T-helper 17 cell (primary cell): ENCODE measurements around the gene GIGYF2. TPM values are rescaled to one million over a fixed set of nuclear protein-coding genes. Genes with fewer than 3 reads are reported as not detected.

Experiments used
- ATAC-seq: fragments of 150-1000 bp; cut with Tn5 transposase; 2 replicates; pipeline ENCODE4 v1.10.0; 2021; ENCODE audit warnings: mild to moderate bottlenecking, moderate library complexity
- DNase-seq, 3 donors: peaks; one replicate each; pipeline versions ENCODE4 v3.0.0 to v3.0.0-alpha.2; 2020 to 2021
- H3K9me3 ChIP-seq: one replicate; pipeline ENCODE4 v1.7.0; 2013; ENCODE audit warnings: low read length, mild to moderate bottlenecking; ENCODE audit not compliant: control insufficient read depth, poor library complexity, severe bottlenecking
- H3K27ac Mint-ChIP-seq: one replicate; pipeline ENCODE4 v1.8.0; 2022; ENCODE audit warnings: mild to moderate bottlenecking, moderate library complexity, mixed read lengths
- H3K27me3 Mint-ChIP-seq: one replicate; pipeline ENCODE4 v1.8.0; 2022; ENCODE audit warnings: mixed read lengths
- H3K36me3 Mint-ChIP-seq: one replicate; pipeline ENCODE4 v1.8.0; 2022; ENCODE audit warnings: low read depth, mixed read lengths
- H3K4me1 Mint-ChIP-seq: one replicate; pipeline ENCODE4 v1.8.0; 2022; ENCODE audit warnings: mild to moderate bottlenecking, mixed read lengths
- H3K4me3 Mint-ChIP-seq: one replicate; pipeline ENCODE4 v1.8.0; 2022; ENCODE audit warnings: mild to moderate bottlenecking, moderate library complexity, mixed read lengths
- total RNA-seq, 4 donors: library from RNA in 2 of 4; stranded (reverse) in 2 of 4; gene quantifications; one replicate each; pipeline ENCODE4 v1.2.3 and lab custom pipeline; 2022 to 2026

GIGYF2 gene
- total RNA-seq, 2 donors from 2014 or later: 55.9 to 62.9 TPM

- no peak for DNase-seq
- Mint-ChIP-seq H3K27me3 (peaks cover 20% of the 10 kb centered on the region), H3K4me1 (peaks cover 8% of the 10 kb centered on the region)
Measured at GRCh38 chr2:232870766-232871371, 173.7 kb downstream of the GIGYF2 start.

GRCh38 chr2:232871418-232871834 lies 174.3 kb downstream of the GIGYF2 start:
- H3K36me3 Mint-ChIP-seq: no peaks in the 10 kb centered on the region
- peaks cover 20% of the 10 kb centered on the region for H3K27me3 Mint-ChIP-seq
- ATAC-seq (no peak), DNase-seq (no peak)
- no peaks in the 10 kb centered on the region for H3K9me3 ChIP-seq
- no peak overlapping the region for H3K27ac Mint-ChIP-seq
- no peak overlapping the region for H3K4me3 Mint-ChIP-seq
- H3K4me1 Mint-ChIP-seq: peaks cover 8% of the 10 kb centered on the region

More at GRCh38 chr2:232870766-232871371, 173.7 kb downstream of the GIGYF2 start:
- no peaks in the 10 kb centered on the region for H3K9me3 ChIP-seq
- no peaks in the 10 kb centered on the region for H3K36me3 Mint-ChIP-seq
- H3K4me3 Mint-ChIP-seq: no peak overlapping the region
- ATAC-seq: no peak
- no peak overlapping the region for H3K27ac Mint-ChIP-seq

GRCh38 chr2:232871835-232872736 lies 175.0 kb downstream of the GIGYF2 start:
- Mint-ChIP-seq H3K36me3 (no peaks in the 10 kb centered on the region), H3K27me3 (peaks cover 20% of the 10 kb centered on the region), H3K27ac (no peak overlapping the region), H3K4me3 (no peak overlapping the region), H3K4me1 (peaks cover 8% of the 10 kb centered on the region)
- no peak for DNase-seq
- no peak for ATAC-seq
- H3K9me3 ChIP-seq: no peaks in the 10 kb centered on the region

GRCh38 chr2:232872826-232873225 lies 175.7 kb downstream of the GIGYF2 start:
- no peaks in the 10 kb centered on the region for H3K36me3 Mint-ChIP-seq
- no peak for ATAC-seq

GRCh38 chr2:232873292-232873908 lies 176.3 kb downstream of the GIGYF2 start:
- no peaks in the 10 kb centered on the region for H3K9me3 ChIP-seq
- H3K4me3 Mint-ChIP-seq: no peak overlapping the region
- H3K27ac Mint-ChIP-seq: no peak overlapping the region
- DNase-seq (no peak), ATAC-seq (no peak)
- H3K4me1 Mint-ChIP-seq: peaks cover 10% of the 10 kb centered on the region
- H3K27me3 Mint-ChIP-seq: peaks cover 20% of the 10 kb centered on the region
- no peaks in the 10 kb centered on the region for H3K36me3 Mint-ChIP-seq

More at GRCh38 chr2:232872826-232873225, 175.7 kb downstream of the GIGYF2 start:
- no peaks in the 10 kb centered on the region for H3K9me3 ChIP-seq
- Mint-ChIP-seq H3K4me3 (no peak overlapping the region), H3K27ac (no peak overlapping the region), H3K27me3 (peaks cover 20% of the 10 kb centered on the region), H3K4me1 (peaks cover 10% of the 10 kb centered on the region)
- DNase-seq: no peak

GRCh38 chr2:232873909-232874641 lies 176.9 kb downstream of the GIGYF2 start:
- no peak for ATAC-seq
- peaks cover 20% of the 10 kb centered on the region for H3K27me3 Mint-ChIP-seq
- DNase-seq: no peak
- no peak overlapping the region for H3K4me3 Mint-ChIP-seq
- H3K9me3 ChIP-seq: no peaks in the 10 kb centered on the region
- H3K27ac Mint-ChIP-seq: no peak overlapping the region
- no peaks in the 10 kb centered on the region for H3K36me3 Mint-ChIP-seq
- peaks cover 10% of the 10 kb centered on the region for H3K4me1 Mint-ChIP-seq

- no peak for DNase-seq
- H3K27me3 Mint-ChIP-seq: peaks cover 20% of the 10 kb centered on the region
Measured at GRCh38 chr2:232874677-232875223, 177.6 kb downstream of the GIGYF2 start.

GRCh38 chr2:232875256-232876121 lies 178.4 kb downstream of the GIGYF2 start:
- no peak for DNase-seq
- Mint-ChIP-seq H3K27me3 (peaks cover 20% of the 10 kb centered on the region), H3K4me3 (peak overlapping the region; percentile 87), H3K4me1 (peaks cover 10% of the 10 kb centered on the region), H3K36me3 (no peaks in the 10 kb centered on the region), H3K27ac (no peak overlapping the region)
- H3K9me3 ChIP-seq: no peaks in the 10 kb centered on the region
- ATAC-seq: no peak

More at GRCh38 chr2:232874677-232875223, 177.6 kb downstream of the GIGYF2 start:
- Mint-ChIP-seq H3K4me1 (peaks cover 10% of the 10 kb centered on the region), H3K4me3 (peak overlapping the region; percentile 87), H3K36me3 (no peaks in the 10 kb centered on the region), H3K27ac (no peak overlapping the region)
- no peaks in the 10 kb centered on the region for H3K9me3 ChIP-seq
- ATAC-seq: no peak

GRCh38 chr2:232876161-232876977 lies 179.2 kb downstream of the GIGYF2 start:
- Mint-ChIP-seq H3K36me3 (no peaks in the 10 kb centered on the region), H3K4me1 (peaks cover 10% of the 10 kb centered on the region), H3K27me3 (peaks cover 20% of the 10 kb centered on the region), H3K27ac (no peak overlapping the region), H3K4me3 (peak overlapping the region; percentile 87)
- H3K9me3 ChIP-seq: no peaks in the 10 kb centered on the region
- DNase-seq: no peak
- ATAC-seq: peak; percentile 77

- H3K4me3 Mint-ChIP-seq: peak overlapping the region; percentile 74
- H3K27me3 Mint-ChIP-seq: peaks cover 20% of the 10 kb centered on the region
- DNase-seq (no peak), ATAC-seq (no peak)
- H3K4me1 Mint-ChIP-seq: peaks cover 10% of the 10 kb centered on the region
- H3K27ac Mint-ChIP-seq: no peak overlapping the region
- no peaks in the 10 kb centered on the region for H3K36me3 Mint-ChIP-seq
- H3K9me3 ChIP-seq: no peaks in the 10 kb centered on the region
Measured at GRCh38 chr2:232876978-232877441, 179.9 kb downstream of the GIGYF2 start.

- no peaks in the 10 kb centered on the region for H3K36me3 Mint-ChIP-seq
Measured at GRCh38 chr2:232877940-232878511, 180.9 kb downstream of the GIGYF2 start.

More at GRCh38 chr2:232877940-232878511, 180.9 kb downstream of the GIGYF2 start:
- no peak for DNase-seq
- peak overlapping the region; percentile 74 for H3K4me3 Mint-ChIP-seq
- peaks cover 15% of the 10 kb centered on the region for H3K27me3 Mint-ChIP-seq
- H3K4me1 Mint-ChIP-seq: peaks cover 10% of the 10 kb centered on the region
- H3K27ac Mint-ChIP-seq: no peak overlapping the region
- no peaks in the 10 kb centered on the region for H3K9me3 ChIP-seq
- no peak for ATAC-seq
